Activated T-cell treated with anti-CD3 and anti-CD28 coated beads for 24 hours (primary cell): ENCODE results near the gene SERINC4.
A peak's percentile ranks its signal among the peaks of the same experiment; 100 is the strongest.

Experiments
- DNase-seq: peaks from one replicate; pipeline ENCODE4 v3.0.0-alpha.2; 2020; ENCODE audit warnings: low read depth

SERINC4 gene

DNA sequence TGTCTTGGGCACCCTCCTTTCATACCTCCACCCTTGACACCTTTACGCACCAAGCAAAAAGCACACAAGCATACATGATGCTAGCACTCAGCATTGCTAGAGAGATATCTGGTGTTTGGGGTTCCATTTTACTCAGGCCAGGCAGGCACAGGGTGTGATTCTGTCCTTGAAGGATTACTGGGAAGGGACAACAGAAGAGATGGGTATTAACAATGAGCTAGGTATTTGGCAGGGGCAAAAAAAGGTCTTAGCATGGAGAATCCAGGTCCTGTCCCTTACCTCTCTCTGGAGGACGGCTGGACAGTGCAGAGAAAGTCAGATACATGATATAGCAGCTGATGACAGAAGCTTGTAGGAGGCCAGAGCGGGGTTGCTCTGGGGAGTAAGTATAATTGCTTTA lies 3.5 kb downstream of the SERINC4 start:
- DNase-seq, result no peak

DNA sequence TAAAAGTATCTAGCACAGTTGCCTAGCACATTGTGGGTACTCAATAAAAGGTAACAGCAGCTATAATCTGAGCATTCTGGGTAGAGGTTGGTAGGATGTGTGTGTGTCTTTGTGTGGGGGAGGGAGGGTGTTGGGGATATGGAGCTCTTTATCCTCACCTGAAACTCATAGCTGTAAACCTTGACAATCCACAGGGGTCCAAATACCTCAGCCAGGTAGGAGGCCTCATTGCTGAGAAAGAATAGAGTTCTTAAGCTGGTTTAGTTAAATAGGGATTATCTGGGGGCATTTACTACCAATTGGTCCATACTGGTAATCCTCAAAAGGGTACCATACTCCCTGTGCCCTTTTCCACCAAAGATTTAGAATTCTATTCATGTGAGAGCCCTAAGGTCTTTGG lies 4.0 kb downstream of the SERINC4 start:
- no peak for DNase-seq

DNA sequence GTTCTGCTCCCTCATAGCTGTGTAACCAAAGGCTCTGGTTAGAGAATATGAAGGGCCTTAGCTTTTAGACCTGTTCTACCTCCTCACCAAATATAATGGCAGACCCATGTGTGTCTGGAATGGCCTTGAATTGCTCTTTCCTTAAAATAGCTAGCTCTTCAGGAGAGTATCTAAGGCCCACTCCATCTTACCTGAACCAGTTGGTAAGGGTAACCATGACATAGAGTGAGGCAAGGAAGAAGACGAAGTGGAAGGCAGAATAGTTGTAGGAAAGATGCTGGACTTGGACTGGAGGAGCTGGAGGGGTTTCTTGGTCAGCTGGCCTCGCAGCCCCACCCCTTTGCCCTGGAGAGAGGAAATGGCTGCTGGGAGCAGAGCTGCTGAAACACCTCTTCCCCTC lies 4.8 kb downstream of the SERINC4 start:
- no peak for DNase-seq

DNA sequence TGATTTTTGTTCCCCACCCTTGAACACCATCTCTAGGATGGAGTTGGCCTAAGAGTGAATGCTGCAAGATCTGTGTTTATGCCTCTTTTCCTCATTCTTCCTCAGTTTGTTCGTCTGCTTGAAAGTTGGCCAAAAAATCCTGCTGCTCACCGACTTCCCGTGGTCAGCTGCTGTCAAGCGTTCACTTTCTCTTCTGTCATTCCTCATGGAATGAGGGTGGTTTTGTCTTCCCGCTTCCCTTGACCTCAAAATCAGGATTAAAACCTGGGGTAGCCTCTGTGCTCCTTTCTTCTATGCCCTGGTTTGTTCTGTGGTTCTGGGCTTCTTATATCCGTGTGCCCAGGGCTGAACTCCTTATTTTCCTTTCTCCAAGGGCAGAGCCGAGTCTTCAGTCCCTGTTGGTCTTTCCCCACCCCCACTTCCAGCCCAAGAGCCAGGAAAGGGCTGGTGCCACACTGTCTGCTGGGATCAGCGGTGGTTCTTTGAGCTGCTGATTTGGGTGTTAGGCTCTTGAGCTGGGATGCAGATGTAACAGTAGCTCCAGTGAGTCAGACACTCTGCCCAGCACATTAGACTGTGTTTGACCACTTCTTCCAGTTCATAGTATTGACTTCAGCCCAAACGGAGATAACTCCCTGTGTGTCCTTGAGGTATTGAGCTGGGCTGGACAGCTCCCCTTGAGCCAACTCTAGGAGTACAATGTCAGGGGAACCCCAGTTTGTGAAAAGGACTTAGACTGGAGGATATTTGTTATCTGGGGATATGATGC lies 5.6 kb downstream of the SERINC4 start:
- DNase-seq, result no peak

DNA sequence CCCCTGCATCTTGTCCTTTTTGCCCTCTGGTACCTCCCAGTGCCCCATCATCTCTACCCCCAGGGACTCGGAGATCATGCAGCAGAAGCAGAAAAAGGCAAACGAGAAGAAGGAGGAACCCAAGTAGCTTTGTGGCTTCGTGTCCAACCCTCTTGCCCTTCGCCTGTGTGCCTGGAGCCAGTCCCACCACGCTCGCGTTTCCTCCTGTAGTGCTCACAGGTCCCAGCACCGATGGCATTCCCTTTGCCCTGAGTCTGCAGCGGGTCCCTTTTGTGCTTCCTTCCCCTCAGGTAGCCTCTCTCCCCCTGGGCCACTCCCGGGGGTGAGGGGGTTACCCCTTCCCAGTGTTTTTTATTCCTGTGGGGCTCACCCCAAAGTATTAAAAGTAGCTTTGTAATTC lies 6.4 kb downstream of the SERINC4 start:
- no peak for DNase-seq

DNA sequence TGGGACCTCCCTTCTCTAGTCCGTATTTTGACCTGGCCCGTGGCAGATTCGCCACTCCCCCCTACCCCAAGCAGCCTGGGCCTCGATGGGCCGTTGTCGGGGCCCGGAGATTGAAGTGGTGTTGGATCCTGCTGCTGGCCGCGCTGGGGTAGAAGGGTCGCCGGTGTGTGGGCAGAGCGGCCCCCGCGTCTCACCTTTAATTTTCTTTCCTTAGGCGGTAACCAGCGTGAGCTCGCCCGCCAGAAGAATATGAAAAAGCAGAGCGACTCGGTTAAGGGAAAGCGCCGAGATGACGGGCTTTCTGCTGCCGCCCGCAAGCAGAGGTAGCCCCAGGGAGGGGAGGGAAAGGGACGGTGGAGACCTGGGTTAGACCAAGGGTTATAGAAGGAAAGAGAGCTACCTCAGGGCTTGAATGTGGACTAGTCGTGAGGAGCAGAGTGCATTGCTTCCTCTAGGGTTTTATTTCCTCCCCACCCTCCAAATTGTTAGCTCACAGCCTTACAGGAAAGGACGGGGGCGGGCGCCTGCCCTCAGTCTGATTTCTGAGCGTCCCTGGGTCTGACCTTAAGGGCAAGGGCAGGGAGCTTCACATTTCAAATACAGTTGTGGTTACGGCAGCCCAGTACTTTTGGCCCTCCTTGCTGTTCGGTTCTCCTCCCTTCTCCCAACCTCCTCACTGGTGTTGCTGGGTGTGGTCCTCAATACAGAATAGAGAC lies 7.1 kb downstream of the SERINC4 start:
- DNase-seq, result no peak

DNA sequence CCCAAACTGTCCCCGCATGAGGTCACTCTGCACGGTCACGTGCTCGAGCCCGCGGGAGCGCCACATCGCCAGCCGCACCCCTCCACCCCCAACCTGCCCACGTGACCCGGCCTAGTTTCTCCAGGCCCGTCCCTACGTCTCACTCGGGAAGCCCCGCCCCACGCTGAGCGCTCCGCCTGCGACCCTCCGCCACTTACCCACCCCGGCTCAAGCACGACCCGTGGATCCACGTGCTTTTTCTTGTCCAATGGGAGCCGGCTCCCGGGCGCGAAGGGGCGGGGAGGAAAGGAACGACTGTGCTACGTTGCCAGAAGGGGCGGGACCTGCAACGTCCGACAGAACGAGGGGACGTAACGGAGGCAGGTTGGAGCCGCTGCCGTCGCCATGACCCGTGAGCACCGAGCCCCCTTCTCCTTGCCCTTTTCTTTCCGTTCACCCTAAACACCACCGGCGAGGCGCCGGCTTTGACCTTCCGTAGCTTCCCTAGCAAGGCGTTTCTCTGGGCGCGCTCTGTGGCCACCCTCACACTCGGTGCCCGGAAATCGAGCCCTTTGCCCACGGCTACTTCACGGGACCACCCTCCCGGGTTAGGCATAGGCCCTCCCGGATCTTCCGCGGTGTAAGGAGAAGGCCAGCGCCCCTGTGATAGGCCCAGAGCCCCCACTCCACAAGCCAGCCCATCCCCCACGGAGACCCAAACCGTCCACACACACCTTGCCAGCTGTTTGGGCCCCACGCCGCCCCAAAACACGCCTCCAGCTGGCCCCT lies 7.8 kb downstream of the SERINC4 start, which contains the start of gene SERF2:
Gene SERF2, plus strand, starts transcription at position 328 of the 768 bp plus-strand sequence. Its CDS starts 57 bp downstream, at position 385.
- peak; percentile 100 for DNase-seq

DNA sequence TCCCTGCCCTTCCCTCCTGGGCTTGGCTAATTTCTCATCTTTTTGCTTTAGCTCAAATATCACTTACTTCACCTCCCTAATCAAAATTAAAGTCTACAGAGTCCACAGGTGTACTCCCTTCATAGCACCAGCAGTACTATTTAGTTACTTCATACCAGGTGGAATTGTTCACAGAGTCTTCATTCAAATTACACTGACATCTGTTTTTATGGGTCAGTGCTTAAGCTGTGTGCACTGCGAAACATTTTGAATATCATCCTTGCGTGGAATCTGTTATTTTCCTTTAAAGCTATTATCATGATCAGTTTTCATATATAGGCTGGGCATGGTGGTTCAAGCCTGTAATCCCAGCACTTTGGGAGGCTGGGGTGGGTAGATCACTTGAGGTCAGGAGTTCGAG lies 10.6 kb downstream of the SERINC4 start:
- DNase-seq, result no peak

DNA sequence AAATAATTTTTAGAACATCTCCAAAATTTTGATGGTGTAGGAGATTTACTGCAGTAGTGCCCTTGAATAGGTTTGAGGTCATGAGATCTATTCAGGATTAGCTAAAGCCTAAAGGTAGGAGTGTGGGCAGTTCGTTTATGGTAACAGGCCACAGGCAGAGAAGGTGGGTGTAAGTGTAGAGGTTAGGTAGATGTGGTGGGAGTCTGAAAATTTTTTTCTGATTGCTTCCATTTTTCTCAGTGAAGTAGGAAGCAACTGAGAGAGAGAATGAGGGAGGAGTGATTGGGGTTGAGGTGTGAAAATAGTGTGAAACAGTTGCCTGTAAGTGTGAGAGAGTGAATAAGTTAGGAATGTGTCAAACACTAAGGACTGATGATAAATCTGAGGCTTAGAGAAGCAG lies 21.0 kb downstream of the SERINC4 start:
- no peak for DNase-seq

DNA sequence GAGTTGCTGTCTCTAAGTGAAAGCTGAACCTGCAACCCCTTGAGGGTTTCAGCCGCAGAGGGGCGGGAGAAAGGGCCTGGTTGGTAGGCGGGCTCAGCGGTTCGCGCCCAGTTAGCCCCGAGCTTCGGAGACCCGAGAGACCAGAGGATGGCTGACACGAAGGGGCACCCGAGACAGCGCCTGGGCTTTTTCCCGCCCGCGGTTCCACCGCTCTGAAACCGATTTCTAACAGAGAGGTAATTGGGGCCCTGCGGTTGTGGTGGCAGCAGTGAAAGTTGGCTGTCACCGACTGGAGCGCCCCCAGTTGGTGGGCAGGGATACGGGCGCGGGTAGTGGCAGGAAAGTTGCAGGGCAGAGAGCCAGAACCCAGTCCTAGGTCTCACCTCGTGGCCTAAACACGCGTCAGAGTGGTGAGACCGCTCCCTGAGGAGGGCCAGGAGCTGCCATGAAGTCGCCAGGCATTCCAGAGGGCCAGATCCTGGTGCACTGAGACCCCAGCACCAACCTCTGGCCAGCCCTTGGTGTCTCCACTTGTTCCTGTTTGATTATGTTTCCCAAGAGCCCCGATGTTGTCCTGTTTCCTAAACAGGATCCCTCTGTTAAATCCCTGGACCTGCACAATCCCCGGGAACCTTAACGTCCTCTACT lies 22.6 kb downstream of the SERINC4 start:
- DNase-seq, result peak; percentile 82

DNA sequence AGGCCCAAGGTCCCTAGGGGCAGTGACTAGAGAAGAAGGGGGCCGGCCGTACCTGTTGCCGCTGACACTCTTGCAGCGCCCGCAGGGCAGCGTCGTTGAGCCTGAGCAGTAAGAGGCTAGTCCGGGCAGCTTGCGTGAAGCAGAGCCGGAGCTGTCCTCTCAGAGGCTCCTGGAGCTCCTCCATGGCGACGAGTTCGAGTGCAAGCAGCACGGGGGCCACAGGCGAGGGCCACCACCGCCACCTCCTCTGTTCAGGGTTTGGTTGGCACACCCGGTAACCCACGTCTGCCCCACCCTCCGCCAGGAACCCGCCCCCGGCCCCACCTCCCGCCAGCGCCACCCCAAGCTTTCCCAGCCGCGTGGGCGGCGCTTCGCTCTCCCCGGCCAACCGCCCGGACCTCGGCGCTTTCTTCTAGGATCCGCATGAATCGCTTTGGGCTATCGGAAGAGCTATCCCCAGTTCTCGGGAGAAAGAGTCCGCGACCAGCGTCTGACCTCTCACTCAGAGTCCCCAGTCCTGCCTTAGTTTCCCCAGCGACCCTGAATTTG lies 23.2 kb downstream of the SERINC4 start, which contains the start of gene ELL3:
Gene ELL3, minus strand, starts transcription at position 249 of the 549 bp plus-strand sequence. Its CDS starts 65 bp downstream, at position 184.
- DNase-seq, result peak; percentile 57

DNA sequence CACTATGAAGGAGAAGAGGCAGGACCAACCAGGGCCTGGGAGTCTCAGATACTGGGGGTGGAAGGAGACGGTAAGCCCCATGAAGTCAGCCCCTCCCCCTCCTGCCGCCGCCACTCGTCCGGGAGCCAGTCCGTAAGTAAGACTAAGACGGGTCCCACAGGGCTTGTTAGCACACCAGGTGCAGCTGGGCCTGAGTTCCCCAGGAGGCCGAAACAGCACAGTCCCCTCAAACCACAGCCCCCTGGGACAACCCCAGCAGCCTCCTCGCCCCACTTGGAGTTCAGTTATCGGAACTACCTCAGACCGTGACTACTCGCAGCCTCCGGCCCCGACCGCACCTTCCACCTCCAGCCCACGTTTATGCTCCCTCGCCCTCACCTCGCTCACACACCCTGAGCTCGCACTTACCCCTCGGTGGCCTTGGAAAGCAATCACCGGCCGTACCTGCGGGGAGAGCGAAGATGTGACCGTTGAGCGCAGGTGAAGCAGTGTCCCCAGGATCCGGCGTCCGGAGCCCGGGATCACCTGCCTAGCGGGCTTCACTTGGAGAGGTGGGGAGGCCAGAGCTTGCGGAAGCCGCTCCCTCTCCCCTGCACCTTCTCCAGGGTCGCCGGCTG lies 23.8 kb downstream of the SERINC4 start:
- DNase-seq, result no peak

DNA sequence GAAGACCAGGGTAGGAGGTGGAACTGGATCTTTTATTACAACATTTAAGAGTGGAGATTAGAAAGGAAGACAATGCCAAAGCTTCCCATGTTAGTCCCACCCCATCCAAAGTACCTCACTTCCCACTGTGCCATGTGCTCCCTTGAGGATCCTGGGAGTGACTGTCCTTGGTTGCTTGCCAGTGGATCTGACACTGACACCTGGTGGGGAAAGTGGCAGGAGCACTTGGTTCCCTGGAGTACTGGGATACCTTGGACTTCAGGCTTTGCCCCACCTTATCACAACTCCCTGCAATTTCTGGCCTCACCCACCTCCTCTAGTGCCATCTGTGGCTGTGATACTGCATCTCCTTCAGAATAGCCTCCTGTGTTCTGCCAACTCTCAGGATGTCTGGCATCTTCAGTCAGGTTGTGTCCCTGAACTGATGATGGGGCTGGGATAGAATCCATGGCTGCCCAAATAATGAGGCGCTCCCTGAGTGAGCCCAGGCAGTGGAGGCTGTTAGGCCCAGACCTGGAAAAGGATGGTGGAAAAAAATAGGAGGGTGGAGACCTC lies 24.5 kb downstream of the SERINC4 start:
- DNase-seq, result no peak

DNA sequence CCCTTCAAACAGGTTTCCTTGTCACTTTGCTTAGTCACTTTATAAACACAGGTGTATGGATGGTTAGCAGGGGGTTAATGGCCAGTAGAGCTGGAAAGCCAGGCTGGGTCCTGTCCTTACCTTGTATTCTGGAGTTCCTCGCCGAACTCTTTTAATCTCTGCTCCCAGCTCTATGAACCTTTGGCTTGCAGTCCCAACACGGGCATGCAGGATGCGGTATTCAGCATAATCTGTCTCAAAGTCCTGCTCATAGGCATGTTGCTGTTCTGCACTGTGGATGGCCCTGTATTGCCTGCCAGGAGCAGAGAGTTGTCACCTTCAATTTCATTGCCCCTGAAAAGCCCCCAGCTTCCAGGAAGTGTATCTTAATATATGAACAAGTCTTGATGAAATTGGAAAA lies 26.0 kb downstream of the SERINC4 start:
- no peak for DNase-seq

DNA sequence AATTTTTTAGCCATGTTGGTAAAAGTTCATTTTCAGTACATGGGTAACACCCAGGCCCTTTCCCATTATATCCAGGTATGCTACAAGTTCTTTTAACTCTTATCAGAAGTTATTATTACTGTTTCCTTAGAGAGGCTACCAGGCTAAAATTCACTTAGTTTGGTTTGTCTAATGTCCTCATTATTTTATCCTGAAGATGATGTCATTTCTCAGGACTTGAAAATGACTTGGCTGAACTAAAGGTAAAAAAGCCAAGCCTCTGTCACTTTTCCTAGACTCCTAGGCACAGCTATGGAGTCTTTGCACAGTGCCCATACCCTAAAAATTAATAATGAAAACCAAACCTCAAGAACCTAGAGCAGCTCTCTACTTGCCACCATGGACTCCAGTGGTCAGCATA lies 27.4 kb downstream of the SERINC4 start:
- DNase-seq, result no peak

DNA sequence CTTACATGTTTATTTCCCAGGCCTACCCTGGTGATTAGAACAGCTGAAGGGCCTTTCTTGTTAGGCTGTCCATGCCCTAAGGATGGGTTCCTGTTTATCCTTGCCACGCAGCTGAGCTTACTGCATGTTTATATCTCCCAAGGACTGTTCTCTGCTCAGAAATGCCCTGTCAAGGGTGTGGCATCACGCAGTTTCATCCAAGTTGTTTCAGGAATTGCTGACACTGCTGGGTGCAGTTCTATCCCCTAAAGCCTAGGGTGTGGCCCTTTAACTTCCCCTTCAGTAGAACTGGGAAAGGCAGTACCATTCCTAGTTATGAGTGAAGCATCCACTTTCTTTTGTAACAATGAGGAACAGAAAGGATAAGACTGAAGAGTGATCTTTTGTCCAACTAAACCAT lies 28.2 kb downstream of the SERINC4 start:
- no peak for DNase-seq

DNA sequence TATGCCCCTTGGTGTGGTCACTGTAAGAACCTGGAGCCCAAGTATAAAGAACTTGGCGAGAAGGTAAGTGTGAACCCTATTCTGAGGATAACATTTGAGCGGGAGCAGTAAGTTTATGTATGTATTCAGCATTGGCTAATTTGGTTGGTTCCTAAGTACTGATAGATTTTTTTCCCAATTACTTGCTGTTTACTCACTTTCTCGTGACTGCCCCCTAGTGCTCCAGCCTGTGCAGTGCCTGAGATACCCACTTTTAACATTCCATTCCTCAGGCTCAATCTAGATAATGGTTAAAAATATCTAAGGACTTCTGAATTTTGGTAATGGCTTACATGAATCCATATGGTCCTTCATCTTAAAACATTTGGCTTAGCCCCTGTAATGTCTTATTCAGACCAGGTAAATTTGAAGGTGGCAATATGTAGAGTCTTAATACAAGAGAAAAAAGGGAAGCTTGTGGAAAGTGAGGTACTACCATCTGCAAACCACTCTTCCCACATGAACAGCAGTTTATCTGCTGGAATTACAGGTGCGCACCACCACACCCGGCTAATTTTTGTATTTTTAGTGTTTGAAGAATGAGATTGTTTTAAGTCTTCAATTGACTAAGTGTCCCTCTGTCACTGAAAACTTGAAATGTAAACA lies 30.3 kb downstream of the SERINC4 start:
- DNase-seq, result no peak

DNA sequence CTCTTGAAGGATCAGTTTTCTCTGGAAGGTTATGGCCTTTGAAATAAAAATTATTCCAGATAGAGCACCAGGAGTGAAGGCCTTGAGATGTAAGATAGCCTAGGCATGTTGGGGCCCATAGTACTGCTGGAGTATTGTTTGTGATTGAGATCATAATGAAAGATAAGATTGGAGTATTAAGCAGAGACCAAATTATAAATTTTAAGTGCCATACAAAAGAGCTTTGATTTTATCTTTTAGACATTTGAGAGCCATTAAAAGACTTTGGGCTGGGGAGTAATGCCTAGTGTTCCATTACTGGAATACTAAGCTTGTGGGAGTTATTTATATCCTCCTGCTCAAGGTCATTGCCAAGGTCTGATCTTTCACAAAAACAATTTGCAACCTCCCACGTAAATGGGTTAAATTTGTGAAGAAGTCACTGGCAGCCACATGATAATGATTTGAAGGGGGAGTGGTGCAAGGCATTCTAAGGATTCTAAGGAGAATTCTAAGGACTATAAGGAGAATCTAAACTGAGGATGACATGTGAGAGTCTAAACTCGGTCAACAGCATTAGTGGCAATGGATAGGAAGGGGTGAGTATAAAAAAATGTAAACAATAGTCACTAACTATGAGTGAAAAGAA lies 36.1 kb downstream of the SERINC4 start:
- no peak for DNase-seq

DNA sequence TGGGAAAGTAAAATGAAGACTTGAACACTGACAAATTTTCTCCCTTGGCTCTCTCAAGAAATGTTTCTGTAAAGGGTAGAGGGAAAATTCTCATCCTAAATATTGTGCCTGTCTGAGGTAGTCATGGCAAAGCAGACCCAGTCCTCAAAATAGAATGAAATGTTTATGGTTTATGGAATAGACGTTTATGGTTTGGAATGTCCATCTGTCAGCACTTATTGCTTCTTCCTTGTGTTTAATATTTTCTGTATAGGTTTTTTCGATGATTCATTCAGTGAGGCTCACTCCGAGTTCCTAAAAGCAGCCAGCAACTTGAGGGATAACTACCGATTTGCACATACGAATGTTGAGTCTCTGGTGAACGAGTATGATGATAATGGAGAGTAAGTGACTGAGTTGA lies 37.2 kb downstream of the SERINC4 start:
- DNase-seq, result no peak

DNA sequence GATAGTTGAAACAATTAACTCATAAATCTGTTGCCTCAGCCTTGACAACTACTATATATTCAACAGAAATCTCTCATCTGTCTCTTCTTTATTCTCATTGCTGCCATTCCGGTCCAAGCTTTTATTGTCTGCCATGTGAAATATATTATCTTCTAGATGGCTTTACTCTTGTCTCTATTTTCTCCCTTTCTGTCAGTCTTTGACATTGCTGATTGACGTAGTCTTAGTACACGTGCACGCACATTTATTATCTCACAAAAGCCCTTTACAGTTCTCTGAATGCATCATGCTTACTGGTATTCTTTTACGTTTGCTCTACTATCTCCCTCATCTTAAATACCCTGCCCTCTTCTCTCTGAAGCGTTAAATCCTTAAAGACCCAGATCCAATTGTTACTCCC lies 48.1 kb downstream of the SERINC4 start:
- DNase-seq, result no peak
